ENCODE results near the gene GRB2.

Gene GRB2

GRCh38 chr17:75342996-75343395 is 62.5 kb downstream of the GRB2 start:
- TF ChIP-seq YY1 (IDR thresholded peaks at IDR 0.05; ENCODE audit: low read depth), result no peak
- TF ChIP-seq FOXM1 (IDR thresholded peaks at IDR 0.05; ENCODE audit: borderline replicate concordance, low read depth), result no peak
- no peak for TF ChIP-seq EGR1 (IDR thresholded peaks at IDR 0.05)
- TF ChIP-seq TCF12 (IDR thresholded peaks at IDR 0.05; ENCODE audit: low read depth), result no peak
- no peak for TF ChIP-seq RAD21 (IDR thresholded peaks at IDR 0.05; ENCODE audit: low read depth)
- no peak for TF ChIP-seq EP300 (IDR thresholded peaks at IDR 0.05; ENCODE audit: borderline replicate concordance)
- TF ChIP-seq MAX (IDR thresholded peaks at IDR 0.05), result no peak
- no peak for TF ChIP-seq CREB1 (IDR thresholded peaks at IDR 0.05; ENCODE audit: low read depth)
- no peak for TF ChIP-seq TEAD4 (IDR thresholded peaks at IDR 0.05)
- TF ChIP-seq REST (IDR thresholded peaks at IDR 0.05; ENCODE audit: low read depth), result no peak
- no peak for TF ChIP-seq ZBTB7A (IDR thresholded peaks at IDR 0.05; ENCODE audit: low read depth)

GRCh38 chr17:75341784-75342486 is 63.5 kb downstream of the GRB2 start:
- TF ChIP-seq REST (IDR thresholded peaks at IDR 0.05; ENCODE audit: low read depth) (no peak), TEAD4 (IDR thresholded peaks at IDR 0.05) (no peak), CREB1 (IDR thresholded peaks at IDR 0.05; ENCODE audit: low read depth) (no peak), CEBPB (IDR thresholded peaks at IDR 0.05) (no peak), USF1 (IDR thresholded peaks at IDR 0.05) (no peak), MAX (IDR thresholded peaks at IDR 0.05) (no peak), NFIC (IDR thresholded peaks at IDR 0.05) (no peak), RAD21 (IDR thresholded peaks at IDR 0.05; ENCODE audit: low read depth) (no peak), EP300 (IDR thresholded peaks at IDR 0.05; ENCODE audit: borderline replicate concordance) (no peak), TCF12 (IDR thresholded peaks at IDR 0.05; ENCODE audit: low read depth) (no peak), EGR1 (IDR thresholded peaks at IDR 0.05) (no peak), TAF1 (IDR thresholded peaks at IDR 0.05; ENCODE audit: low read depth) (no peak), ZBTB7A (IDR thresholded peaks at IDR 0.05; ENCODE audit: low read depth) (no peak), FOXM1 (IDR thresholded peaks at IDR 0.05; ENCODE audit: borderline replicate concordance, low read depth) (no peak), YY1 (IDR thresholded peaks at IDR 0.05; ENCODE audit: low read depth) (no peak)

GRCh38 chr17:75340631-75341030 is 64.8 kb downstream of the GRB2 start:
- TF ChIP-seq ZBTB7A (IDR thresholded peaks at IDR 0.05; ENCODE audit: low read depth) (no peak), TCF12 (IDR thresholded peaks at IDR 0.05; ENCODE audit: low read depth) (no peak), CEBPB (IDR thresholded peaks at IDR 0.05) (no peak), TEAD4 (IDR thresholded peaks at IDR 0.05) (no peak), NFIC (IDR thresholded peaks at IDR 0.05) (no peak), EGR1 (IDR thresholded peaks at IDR 0.05) (no peak), TAF1 (IDR thresholded peaks at IDR 0.05; ENCODE audit: low read depth) (no peak), EP300 (IDR thresholded peaks at IDR 0.05; ENCODE audit: borderline replicate concordance) (no peak), REST (IDR thresholded peaks at IDR 0.05; ENCODE audit: low read depth) (no peak), YY1 (IDR thresholded peaks at IDR 0.05; ENCODE audit: low read depth) (no peak), USF1 (IDR thresholded peaks at IDR 0.05) (no peak), MAX (IDR thresholded peaks at IDR 0.05) (no peak), RAD21 (IDR thresholded peaks at IDR 0.05; ENCODE audit: low read depth) (no peak), CREB1 (IDR thresholded peaks at IDR 0.05; ENCODE audit: low read depth) (no peak), FOXM1 (IDR thresholded peaks at IDR 0.05; ENCODE audit: borderline replicate concordance, low read depth) (no peak)

- TF ChIP-seq CEBPB (IDR thresholded peaks at IDR 0.05) (no peak), YY1 (IDR thresholded peaks at IDR 0.05; ENCODE audit: low read depth) (no peak), NFIC (IDR thresholded peaks at IDR 0.05) (no peak), EGR1 (IDR thresholded peaks at IDR 0.05) (no peak), MAX (IDR thresholded peaks at IDR 0.05) (no peak), USF1 (IDR thresholded peaks at IDR 0.05) (no peak), TEAD4 (IDR thresholded peaks at IDR 0.05) (no peak), TCF12 (IDR thresholded peaks at IDR 0.05; ENCODE audit: low read depth) (no peak), EP300 (IDR thresholded peaks at IDR 0.05; ENCODE audit: borderline replicate concordance) (no peak)
Measured at GRCh38 chr17:75339971-75340370, 65.5 kb downstream of the GRB2 start.
